GM10248 (cell line): ENCODE data around the gene KCNJ15.

Experiments
- CTCF ChIA-PET: fragments of 300-600 bp; sonication (Branson Sonifier 250); formaldehyde crosslinking; extraction: SDS; loops from one replicate; lab custom pipeline; 2021; ENCODE audit warnings: antibody characterized with exemption; lab: Yijun Ruan, JAX
- POLR2A ChIA-PET: fragments of 350-650 bp; sonication (Branson Sonifier 250); formaldehyde crosslinking; extraction: SDS; loops from one replicate; lab custom pipeline; 2020; ENCODE audit warnings: antibody characterized with exemption; lab: Yijun Ruan, JAX
- DNase-seq: peaks from one replicate; pipeline ENCODE4 v3.0.0; 2012; ENCODE audit errors: extremely low spot score
- CTCF ChIP-seq: IDR thresholded peaks from 2 replicates; pipeline ENCODE4 v1.5.1; 2012; ENCODE audit warnings: mild to moderate bottlenecking, low read depth; ENCODE audit errors: extremely low read depth, missing control alignments, control extremely low read depth

The KCNJ15 gene

GRCh38 chr21:38343691-38344090, 86.9 kb downstream of the KCNJ15 start:
- ChIA-PET CTCF (interaction anchor here (2.5 kb wide), 1 partner anchor 8 kb away, joined by 18 read pairs; no protein-coding TSS in a partner anchor), POLR2A (no interaction called here)
- TF ChIP-seq CTCF = no peak
- no peak for DNase-seq

- ChIA-PET POLR2A (no interaction called here), CTCF (interaction anchor here (1.7 to 2.0 kb wide), 2 partner anchors 10 to 127 kb away, joined by 4 to 9 read pairs; no protein-coding TSS in a partner anchor)
- DNase-seq = no peak
- no peak for TF ChIP-seq CTCF
Measured at GRCh38 chr21:38346286-38346685, 89.5 kb downstream of the KCNJ15 start.

- CTCF ChIA-PET = interaction anchor here (0.9 to 4.9 kb wide), 5 partner anchors 12 to 190 kb away, joined by 3 to 103 read pairs (median 66); no protein-coding TSS in a partner anchor
- POLR2A ChIA-PET = no interaction called here
- no peak for DNase-seq
- no peak for TF ChIP-seq CTCF
Measured at GRCh38 chr21:38349111-38349746, 92.4 kb downstream of the KCNJ15 start.

GRCh38 chr21:38349977-38350376, 93.2 kb downstream of the KCNJ15 start:
- no peak for TF ChIP-seq CTCF
- DNase-seq = no peak
- ChIA-PET CTCF (interaction anchor here (1.2 to 4.9 kb wide), 7 partner anchors 13 to 649 kb away, joined by 3 to 103 read pairs (median 11); no protein-coding TSS in a partner anchor), POLR2A (no interaction called here)

- POLR2A ChIA-PET = no interaction called here
- DNase-seq = no peak
- CTCF ChIA-PET = interaction anchor here (0.9 to 4.9 kb wide), 12 partner anchors 8 to 675 kb away, joined by 3 to 103 read pairs (median 10); no protein-coding TSS in a partner anchor
- TF ChIP-seq CTCF = no peak
Measured at GRCh38 chr21:38350684-38351083, 93.9 kb downstream of the KCNJ15 start.

GRCh38 chr21:38351176-38351959, 94.6 kb downstream of the KCNJ15 start:
- CTCF ChIA-PET = interaction anchor here (0.9 to 4.9 kb wide), 24 partner anchors 8 to 724 kb away, joined by 3 to 103 read pairs (median 7); no protein-coding TSS in a partner anchor
- DNase-seq = no peak
- no peak for TF ChIP-seq CTCF
- POLR2A ChIA-PET = no interaction called here
